ENCODE measurements around the gene ACKR2. TPM values are rescaled to one million over a fixed set of nuclear protein-coding genes. Genes with fewer than 3 reads are reported as not detected.

The ACKR2 gene
- polyA plus RNA-seq, 1 donor (not counting 4 experiments of a cell fraction or from before 2014, with no cell fraction given) = 0.22 TPM

- no peaks in the 10 kb centered on the region for H3K79me2 ChIP-seq (ENCODE audit: control insufficient read depth, insufficient read depth, low read length)
- peak in 2 of 3 experiments; percentile 7 to 14 for TF ChIP-seq CTCF (optimal IDR thresholded peaks at IDR 0.05 in 1 of 3, IDR thresholded peaks at IDR 0.05 in 1 of 3, conservative IDR thresholded peaks at IDR 0.05 in 1 of 3; ENCODE audit: extremely low read depth in 1 of 3, insufficient read depth in 2 of 3, low read length in 3 of 3)
- no peak for TF ChIP-seq EZH2 (IDR thresholded peaks at IDR 0.05; ENCODE audit: low read length)
- H3K4me3 ChIP-seq (ENCODE audit: control insufficient read depth in 2 of 3, extremely low read depth in 1 of 3, insufficient read depth in 2 of 3, low read depth in 1 of 3, low read length in 3 of 3) = no peak overlapping the region
- H3K4me2 ChIP-seq (ENCODE audit: control insufficient read depth, extremely low read depth, insufficient read depth, low read depth, low read length) = no peak overlapping the region
- H3K9me3 ChIP-seq (ENCODE audit: control insufficient read depth, low read depth, low read length) = no peaks in the 10 kb centered on the region
- H3K9ac ChIP-seq (ENCODE audit: control insufficient read depth, extremely low read depth, insufficient read depth, low read length) = no peak overlapping the region
- dilution Hi-C loops (cut with MboI; ENCODE audit: extremely low pct_ligation_motif_present, low sequenced_read_pairs) = no loop called here
- no peak overlapping the region for H3K27ac ChIP-seq (ENCODE audit: control insufficient read depth, insufficient read depth, low read length)
- DNase-seq (ENCODE audit: low read depth, low spot score) (no peak), FAIRE-seq (no peak)
- H3K36me3 ChIP-seq (ENCODE audit: control insufficient read depth in 2 of 2, extremely low read depth in 1 of 2, insufficient read depth in 2 of 2, low read length in 2 of 2) = no peaks in the 10 kb centered on the region
- no peaks in the 10 kb centered on the region for H4K20me1 ChIP-seq (ENCODE audit: control insufficient read depth, extremely low read depth, insufficient read depth, low read length)
- no peak overlapping the region for H2AFZ ChIP-seq (ENCODE audit: control insufficient read depth, low read length)
- no peaks in the 10 kb centered on the region for H3K9me1 ChIP-seq (ENCODE audit: control insufficient read depth, extremely low read depth, insufficient read depth, low read length)
- no peaks in the 10 kb centered on the region for H3K4me1 ChIP-seq (ENCODE audit: control insufficient read depth, extremely low read depth, insufficient read depth, low read length)
- no peaks in the 10 kb centered on the region for H3K27me3 ChIP-seq (ENCODE audit: control insufficient read depth, extremely low read depth, insufficient read depth, low read length)
Measured at GRCh38 chr3:42836150-42837123, 27.2 kb downstream of the ACKR2 start.

- Histone ChIP-seq H3K27me3 (ENCODE audit: control insufficient read depth, extremely low read depth, insufficient read depth, low read length) (no peaks in the 10 kb centered on the region), H2AFZ (ENCODE audit: control insufficient read depth, low read length) (no peak overlapping the region), H3K4me2 (ENCODE audit: control insufficient read depth, extremely low read depth, insufficient read depth, low read depth, low read length) (no peak overlapping the region), H3K4me1 (ENCODE audit: control insufficient read depth, extremely low read depth, insufficient read depth, low read length) (no peaks in the 10 kb centered on the region), H3K9me1 (ENCODE audit: control insufficient read depth, extremely low read depth, insufficient read depth, low read length) (no peaks in the 10 kb centered on the region), H3K9me3 (ENCODE audit: control insufficient read depth, low read depth, low read length) (no peaks in the 10 kb centered on the region), H3K4me3 (ENCODE audit: control insufficient read depth in 2 of 3, extremely low read depth in 1 of 3, insufficient read depth in 2 of 3, low read depth in 1 of 3, low read length in 3 of 3) (no peak overlapping the region), H3K9ac (ENCODE audit: control insufficient read depth, extremely low read depth, insufficient read depth, low read length) (no peak overlapping the region), H3K27ac (ENCODE audit: control insufficient read depth, insufficient read depth, low read length) (no peak overlapping the region), H3K36me3 (ENCODE audit: control insufficient read depth in 2 of 2, extremely low read depth in 1 of 2, insufficient read depth in 2 of 2, low read length in 2 of 2) (no peaks in the 10 kb centered on the region), H3K79me2 (ENCODE audit: control insufficient read depth, insufficient read depth, low read length) (no peaks in the 10 kb centered on the region), H4K20me1 (ENCODE audit: control insufficient read depth, extremely low read depth, insufficient read depth, low read length) (no peaks in the 10 kb centered on the region)
- dilution Hi-C loops (cut with MboI; ENCODE audit: extremely low pct_ligation_motif_present, low sequenced_read_pairs) = no loop called here
- FAIRE-seq (no peak), DNase-seq (ENCODE audit: low read depth, low spot score) (no peak)
- TF ChIP-seq CTCF (optimal IDR thresholded peaks at IDR 0.05 in 1 of 3, IDR thresholded peaks at IDR 0.05 in 1 of 3, conservative IDR thresholded peaks at IDR 0.05 in 1 of 3; ENCODE audit: extremely low read depth in 1 of 3, insufficient read depth in 2 of 3, low read length in 3 of 3) (no peak), EZH2 (IDR thresholded peaks at IDR 0.05; ENCODE audit: low read length) (no peak)
Measured at GRCh38 chr3:42838571-42838970, 29.3 kb downstream of the ACKR2 start.

All from keratinocyte (primary cell).